ENCODE measurements around the gene FAM83E.
A peak's percentile ranks its signal among the peaks of the same experiment; 100 is the strongest.
"Not testable (repeated sequence)": the region's sequence is repeated elsewhere in the genome, so short reads cannot be mapped to it uniquely, and the experiment has no call there.

The FAM83E gene

DNA sequence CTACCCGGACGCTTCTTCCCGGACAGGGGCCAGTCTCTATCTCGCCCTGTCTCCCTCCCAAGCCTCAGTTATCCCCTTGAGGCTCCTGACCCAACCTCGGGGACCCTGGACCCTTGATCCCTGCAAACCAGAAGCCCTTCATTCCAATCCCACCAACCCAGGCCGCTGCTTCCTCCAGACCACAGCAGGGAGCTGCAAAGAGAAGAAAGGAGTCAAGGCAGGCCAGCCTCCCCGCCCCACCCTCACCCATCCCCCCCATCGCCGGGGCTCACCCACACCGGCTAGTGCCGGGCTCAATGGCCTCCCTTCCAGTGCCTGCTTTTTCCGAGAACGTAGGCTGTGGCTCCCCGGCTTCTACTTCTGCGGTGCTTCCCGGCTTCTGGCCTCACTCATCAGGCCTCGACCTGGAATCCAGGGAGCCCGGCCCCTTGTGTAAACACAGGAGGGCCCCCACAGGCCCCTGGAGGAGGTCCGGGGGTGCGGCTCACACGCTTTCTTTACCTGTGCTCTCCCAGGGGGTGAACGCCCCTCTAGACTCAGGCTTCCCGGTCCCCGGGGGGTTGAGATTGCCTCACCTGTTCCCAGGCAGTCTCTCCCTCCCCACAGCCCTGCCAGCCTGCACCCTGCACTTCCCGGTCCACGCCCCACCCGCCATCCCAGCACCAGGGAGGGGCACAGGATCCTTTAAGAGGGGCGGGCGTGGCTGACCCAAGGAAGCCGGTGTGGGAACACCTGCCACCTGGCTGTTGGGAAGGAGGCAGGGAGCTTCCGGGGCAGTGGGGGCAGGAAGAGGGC, at the start of gene FAM83E:
Gene FAM83E (minus strand): TSS at position 641 of the 795 bp plus-strand sequence. CDS start 1,704 bp downstream, outside the sequence.
- DNase-seq: no peak

DNA sequence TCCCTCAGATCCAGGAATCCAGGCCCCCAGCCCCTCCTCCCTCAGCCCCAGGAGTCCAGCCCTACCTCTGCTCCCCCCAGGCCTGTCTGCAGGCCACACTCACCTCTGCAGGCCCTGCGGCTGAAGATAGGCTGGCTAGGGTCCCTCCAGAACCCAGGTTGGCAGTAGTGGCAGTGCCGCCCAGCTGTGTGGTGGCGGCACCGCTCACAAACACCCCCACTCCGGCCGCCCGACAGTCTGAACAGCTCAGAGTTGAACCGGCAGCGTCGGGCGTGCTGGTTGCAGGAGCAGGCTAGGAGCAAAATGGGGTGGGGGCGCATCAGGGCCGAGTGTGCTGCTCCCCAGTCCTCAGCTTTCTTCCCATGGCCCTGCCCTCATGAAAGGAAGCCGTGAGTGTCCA, 49.6 kb upstream of the FAM83E start:
- DNase-seq: no peak

DNA sequence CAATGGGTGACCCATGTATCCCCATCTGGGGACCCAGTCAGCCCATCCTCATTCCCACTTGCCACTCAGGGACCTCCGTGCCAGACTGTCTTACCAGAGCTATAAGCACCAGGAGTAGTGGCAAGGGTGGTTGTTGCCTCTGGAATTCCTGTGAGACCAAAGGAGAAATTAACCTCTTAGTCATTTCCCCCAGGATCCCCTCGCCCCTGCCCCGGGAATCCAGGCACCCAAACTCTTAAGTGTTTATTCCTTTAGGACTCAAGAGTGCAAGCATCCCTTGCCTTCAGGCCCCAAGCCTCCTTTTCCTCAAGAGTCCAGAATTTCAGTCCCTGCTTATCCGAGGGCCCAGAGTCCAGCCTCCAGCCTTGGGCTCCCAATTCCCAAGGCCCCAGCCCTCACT, 48.8 kb upstream of the FAM83E start:
- no peak for DNase-seq

DNA sequence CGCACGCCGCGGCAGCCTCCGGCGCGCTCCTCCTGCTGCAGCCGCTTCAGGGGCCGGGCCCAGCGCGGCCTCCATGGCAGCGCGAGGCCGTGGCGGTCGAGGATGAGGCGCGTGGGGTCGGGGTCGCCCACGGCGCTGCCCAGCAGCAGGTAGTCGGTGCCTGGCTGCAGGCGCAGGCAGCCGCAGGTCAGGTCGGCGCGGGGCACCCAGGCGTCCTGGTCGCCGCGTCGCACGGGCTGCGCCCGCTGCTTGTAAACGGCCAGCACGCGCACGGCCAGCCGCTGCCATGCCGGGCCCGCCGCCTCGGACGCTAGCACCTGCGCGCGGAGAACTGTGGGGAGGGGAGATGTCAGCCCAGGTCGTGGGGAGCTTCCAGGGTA, 46.8 kb upstream of the FAM83E start:
- no peak for DNase-seq

DNA sequence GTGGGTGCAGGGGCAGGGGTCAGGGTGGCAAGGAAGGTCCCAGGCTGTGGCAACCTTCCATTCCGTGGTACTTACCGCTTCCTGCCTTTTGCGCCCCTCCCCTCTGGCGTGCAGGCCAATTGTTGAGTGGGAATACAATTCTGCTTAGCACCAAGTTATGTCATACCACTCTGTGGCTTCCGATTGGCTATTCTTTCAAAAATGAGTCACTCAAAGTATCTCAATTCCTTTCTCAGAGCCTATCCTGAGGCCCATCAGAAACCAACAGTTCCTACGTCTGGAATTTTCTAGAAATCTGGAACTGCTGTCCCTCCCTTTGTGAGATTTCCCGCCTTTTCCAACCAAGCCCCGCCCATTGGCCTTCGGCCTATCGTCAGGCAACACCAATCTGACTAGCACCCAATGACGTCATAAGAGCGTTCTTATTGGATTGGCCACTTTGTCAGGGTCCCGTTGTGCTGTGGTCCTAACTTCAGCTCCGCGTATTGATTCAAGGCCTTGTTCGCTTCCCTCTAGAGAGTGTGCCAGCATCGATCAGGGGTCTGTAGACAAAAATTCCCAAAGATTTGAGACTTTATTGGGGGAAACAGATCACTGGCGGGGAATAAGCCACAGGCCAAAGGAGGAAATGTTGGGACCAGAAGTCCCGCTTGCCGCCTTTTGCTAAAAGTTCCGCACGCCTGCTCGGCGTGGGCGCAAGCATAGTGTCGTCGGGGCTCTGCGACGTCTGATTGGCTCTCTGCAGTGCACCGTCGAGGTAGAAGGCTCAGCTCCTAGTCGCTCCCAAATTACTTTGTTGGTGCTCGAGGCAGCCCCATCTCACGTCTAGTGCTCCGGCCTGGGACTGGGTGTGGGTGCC, 46.2 kb upstream of the FAM83E start:
- DNase-seq: peak in 55 of 58 donors; percentile 8 to 88 (median 60)

DNA sequence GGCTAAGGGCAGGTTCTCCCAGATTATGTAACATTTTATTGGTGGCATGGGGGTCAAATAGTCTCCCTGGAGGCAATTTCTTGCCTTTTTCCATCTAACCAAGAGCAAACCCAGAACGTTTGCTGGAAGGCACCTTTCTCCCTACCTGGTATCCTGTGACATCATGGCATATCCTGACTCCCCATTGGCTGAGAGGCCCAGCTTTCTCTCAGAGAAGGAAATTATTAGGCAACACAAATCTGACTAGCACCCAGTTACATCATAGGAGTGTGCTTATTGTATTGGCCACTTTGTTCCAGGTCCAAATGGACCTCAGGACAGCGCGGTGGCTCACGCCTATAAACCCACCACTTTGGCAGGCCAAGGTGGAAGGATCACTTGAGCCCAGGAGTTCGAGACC, 44.9 kb upstream of the FAM83E start:
- peak in 14 of 58 donors; percentile 3 to 59 (median 18) for DNase-seq

DNA sequence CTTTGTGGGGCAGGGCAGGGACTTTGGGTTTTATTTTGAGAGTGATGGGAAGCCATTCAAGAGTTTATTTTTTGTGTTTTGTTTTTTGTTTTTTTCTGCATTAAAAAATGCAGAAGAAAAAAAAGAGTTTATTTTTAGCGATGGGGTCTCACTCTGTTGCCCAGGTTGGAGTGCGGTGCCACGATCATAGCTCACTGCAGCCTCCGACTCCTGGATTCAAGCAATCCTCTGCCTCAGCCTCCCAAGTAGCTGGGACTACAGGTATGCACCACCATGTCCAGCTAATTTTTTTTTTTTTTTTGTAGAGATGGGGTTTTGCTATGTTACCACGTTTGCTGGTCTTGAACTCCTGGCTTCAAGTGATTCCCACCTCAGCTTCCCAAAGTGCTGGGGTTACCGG, 43.6 kb upstream of the FAM83E start:
- no peak for DNase-seq

DNA sequence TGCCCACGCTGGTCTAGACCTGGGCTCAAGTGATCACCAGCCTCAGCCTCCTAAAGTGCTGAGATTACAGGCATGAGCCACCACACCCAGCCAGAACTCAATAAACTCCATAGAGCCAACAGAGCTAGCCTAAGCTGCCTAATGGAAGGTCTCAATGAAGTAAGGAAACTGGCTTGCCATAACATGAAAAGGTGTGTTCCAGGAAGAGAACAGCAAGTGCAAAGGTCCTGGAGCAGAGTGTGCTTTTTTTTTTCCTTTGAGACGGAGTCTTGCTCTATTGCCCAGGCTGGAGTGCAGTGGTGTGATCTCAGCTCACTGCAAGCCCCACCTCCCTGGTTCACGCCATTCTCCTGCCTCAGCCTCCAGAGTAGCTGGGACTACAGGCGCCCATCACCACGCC, 43.0 kb upstream of the FAM83E start:
- DNase-seq: not testable (repeated sequence)

DNA sequence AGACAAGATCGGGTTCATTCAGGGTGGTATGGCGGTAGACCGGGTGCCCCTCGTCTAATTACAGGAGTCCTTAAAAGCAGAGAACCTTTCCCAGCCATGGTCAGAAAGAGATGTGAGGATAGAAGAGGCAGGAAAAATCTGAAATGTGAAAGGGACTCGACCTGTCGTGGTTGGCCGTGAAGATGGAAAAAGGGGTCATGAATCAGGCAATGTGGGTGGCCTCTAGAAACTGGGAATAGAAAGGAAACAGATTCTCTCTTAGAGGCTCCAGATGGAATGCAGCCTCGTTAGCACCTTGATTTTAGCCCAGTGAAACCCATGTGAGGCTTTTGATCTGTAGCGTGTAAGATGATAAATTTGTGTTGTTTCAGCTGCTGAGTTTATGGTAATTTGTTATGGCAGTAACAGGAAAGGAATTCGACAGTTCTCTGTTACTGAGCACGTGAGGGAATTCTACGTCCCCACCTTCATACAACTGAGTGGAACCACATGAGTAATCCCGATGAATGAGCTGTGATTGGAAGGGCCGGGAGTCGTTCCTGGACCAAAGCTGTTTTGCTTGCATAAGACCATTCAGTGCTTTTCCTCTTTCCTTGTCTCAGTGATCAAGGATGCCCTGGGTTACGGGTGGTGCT, 42.1 kb upstream of the FAM83E start:
- DNase-seq: peak in 3 of 58 donors; percentile 16 to 32 (median 27)

DNA sequence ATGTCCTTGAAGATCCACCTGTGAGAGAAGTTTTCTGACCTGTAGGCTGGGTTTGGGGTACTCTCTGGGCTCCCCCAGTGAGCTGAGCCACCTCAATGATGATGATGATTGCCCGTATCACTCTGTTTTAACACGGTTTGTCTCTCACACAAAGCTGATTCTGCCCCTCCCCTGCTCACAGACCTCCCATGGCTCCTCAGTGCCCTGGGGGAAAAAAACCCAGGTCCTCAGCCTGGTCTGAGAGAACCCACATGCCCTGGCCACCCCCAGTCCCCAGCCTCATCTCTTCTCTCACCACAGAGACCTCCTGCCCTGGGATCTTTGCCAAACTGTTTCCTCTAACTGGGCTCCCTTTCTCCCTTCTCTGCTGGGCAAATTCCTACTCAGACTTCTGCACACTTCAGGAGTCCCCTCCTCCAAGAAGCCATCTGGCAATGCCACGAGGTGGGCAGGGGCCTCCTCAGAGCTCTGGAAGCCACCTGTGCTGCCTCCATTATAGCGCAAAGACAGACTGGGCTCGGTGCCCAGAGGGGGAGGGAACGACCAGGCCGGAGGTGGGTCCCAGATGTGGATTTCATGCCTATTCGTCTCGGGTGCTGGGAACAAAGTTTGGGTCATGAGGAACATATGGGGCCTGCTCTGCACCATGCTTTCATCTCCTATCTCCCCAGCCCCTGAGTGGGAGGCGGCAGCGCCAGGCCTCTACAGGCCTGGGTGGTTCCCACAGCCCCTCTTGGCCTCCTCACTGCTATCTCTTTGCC, 39.6 kb upstream of the FAM83E start:
- peak in 1 of 58 donors; percentile 18 for DNase-seq

DNA sequence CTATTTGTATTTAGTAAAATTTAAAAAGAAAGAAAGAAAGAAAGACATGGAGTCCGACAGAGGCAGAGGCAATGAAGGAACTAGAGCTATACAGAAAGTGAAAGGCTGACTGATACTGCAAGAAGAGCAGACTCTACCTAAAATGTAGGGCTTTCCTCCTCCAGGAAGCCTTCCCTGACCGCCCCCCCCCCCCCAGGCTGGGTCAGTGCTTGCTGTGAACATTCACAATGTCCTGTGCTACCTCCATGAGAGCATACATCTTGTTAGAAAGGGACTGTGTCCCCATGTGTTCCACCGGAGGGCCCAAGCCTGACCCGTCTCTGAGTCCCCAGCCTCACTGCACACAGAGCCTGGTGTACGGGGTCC, 36.8 kb upstream of the FAM83E start:
- DNase-seq: no peak

DNA sequence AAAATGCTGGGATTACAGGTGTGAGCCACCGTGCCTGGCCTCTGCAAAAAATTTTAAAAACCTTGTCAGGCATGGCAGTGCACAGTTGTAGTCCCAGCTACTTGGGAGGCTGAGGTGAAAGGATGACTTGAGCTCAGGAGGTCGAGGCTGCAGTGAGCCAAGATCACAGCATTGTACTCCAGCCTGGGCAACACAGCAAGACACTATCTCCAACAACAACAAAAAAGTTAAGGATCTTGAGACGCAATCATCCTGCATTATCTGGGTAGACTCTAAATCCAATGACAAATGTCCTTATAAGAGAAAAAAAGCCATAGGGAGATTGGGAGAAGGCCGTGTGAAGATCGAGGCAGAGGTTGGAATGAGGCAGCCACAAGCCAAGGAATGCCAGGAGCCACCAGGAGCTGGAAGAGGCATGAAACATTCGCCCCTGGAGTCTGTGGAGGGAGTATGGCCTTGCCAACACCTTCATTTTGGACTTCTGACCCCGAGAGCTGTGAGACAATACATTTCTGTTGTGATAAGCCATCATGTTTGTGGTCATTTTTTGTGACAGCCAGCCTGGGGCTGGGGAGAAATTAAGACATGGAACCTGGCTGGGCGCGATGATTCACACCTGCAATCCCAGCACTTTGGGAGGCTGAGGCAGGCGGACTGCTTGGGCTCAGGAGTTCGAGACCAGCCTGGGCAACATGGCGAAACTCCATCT, 36.3 kb upstream of the FAM83E start:
- no peak for DNase-seq

DNA sequence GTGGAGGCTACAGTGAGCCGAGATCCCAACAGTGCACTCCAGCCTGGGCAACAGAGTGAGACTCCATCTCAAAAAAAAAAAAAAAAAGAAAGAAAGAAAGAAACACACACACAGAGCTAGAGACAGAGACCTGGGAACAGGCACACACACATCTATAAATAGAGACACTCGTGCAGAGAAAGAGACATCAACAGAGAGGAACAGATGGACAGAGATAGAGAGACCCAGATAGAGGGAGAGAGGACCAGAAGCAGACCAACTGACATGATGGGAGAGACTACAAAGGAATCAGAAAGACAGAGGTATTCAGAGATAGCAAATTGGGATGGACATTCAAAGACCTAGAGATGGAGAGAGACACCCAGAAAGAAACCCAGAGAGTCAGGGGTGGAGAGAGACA, 33.3 kb upstream of the FAM83E start:
- no peak for DNase-seq

DNA sequence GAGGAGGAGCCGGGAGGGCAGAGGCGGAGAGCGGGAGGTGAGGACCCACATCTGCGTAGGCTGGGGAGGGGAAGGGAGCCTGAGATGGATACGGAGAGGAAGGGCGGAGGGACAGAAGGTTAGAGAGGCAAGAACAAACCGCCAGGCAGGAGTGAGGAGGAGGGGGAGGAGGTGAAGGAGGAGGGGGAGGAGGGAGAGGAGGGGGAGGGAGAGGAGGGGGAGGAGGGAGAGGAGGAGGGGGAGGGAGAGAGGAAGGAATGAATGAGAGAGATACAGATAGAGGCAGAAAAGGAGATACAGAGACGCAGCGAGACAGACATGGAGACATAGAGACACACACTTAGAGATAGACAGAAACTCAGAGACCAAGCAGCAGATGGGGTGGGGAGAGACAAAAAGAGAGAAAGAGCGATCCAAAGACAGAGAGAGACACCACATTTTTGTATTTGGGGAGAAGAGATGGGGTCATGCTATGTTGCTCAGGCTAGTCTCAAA, 31.9 kb upstream of the FAM83E start:
- DNase-seq: no peak

DNA sequence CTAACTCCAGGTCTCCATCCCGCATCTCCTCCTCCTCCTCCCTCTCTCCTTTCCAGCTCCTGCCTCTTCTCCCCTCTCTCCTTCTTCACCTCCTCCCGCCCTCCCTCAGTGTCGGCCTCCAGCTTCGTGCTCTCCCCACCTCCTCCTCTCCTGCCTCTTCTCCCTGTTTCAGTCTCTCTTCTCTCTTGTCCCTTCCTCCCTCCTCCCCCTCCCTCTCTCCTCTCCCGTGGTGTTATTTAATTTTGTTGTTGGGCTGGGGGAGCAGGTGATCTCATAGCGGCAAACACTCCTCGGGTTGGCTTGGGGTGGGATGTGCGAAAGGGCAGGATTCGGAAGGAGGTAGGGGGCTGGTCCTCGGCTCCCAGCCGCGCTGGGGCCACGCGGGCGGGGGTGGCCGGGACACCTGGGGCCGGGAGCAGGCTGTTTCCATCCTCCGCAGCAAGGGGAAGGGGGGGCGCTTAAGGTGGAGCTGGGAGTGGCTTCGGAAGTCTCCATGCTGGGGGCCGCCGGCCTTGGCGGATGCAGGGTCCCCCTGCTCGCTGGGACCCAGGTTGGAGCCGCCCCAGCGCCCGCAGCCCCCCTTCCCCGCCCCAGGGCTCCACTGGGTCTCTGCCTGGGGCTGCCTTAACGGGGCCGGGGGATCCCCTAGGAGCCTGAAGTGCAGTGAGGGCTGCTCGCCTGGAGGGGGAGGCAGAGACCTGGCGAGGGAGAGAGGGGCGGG, 31.3 kb upstream of the FAM83E start, which contains the start of gene CA11:
Gene CA11 (minus strand): TSS at position 187 of the 721 bp plus-strand sequence. CDS start 555 bp downstream, outside the sequence.
- DNase-seq: peak; percentile 57 to 96 (median 86)

DNA sequence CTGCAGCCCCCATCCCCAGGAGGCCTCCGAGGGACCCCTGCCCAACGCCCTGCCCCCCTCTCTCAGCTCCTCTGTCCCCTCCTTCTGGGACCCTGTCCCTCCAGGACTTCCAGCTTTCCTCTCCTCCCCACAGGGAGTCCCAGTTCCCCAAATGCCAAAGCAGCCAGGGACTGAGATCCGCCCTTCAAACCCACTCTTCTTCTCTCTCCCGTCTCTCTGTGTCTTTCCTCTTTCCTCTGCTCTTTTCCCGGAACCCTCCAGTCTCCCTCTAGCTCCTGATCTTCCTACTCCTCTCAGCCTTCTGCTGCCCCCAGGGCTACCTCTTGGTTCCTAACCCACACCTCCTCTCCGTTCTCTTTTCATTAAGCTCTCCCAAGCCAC, 30.7 kb upstream of the FAM83E start:
- peak in 2 of 58 donors; percentile 38 to 50 for DNase-seq

DNA sequence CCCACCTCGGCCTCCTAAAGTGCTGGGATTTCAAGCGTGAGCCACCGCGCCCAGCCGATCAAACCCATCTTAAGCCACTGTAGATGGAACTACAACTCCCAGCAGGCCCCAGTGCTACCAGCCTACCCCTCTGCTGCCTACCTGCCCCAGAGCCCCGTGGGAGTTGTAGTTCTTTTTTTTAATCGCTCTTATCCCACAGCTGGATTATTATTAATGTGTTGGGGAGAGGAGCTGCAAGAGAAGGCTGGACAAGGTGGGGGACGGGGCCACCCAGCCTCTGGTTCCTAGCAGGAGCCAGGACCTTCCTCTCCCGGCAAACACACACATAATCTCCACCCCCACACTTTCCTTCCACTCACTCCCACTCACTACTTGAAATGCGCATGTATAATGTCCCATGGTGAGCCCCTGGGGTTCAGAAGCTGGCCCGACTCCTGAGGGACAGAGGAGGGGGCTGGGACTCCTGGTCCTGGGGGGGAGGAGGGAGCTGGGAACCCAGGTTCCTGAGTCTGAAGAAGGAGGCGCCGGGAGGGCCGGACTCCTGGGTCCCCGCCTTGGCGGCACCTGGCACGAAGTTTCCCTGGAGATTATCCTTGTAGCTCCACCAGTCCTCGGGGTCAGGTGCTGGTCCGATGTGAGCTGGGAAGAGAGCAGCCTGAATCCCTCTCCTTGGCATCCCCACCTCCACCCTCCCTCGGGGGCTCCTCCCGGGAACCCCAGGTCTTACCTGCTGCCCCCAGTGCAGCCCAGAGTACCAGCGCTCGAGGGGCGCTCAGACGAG, 30.2 kb upstream of the FAM83E start:
- DNase-seq: peak in 56 of 58 donors; percentile 24 to 87 (median 70)

DNA sequence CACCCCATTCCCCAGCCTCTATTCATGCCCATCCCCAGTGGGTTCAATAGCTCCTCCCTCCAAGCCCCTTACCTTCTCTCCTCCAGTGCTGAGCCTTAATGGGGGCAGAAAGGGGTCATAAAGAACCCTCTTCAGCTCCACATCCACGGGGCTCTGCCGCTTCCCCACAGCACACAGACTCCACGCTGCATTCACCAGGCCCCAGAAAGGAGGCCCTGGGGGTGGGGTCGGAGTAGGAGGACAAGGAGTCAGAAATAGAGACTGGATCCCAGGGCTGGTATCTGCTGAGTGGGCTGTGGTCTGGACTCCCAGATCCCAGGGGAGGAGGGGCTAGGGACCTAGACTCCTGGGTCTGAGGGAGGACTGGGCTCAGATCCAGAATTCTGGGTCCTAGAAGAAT, 29.5 kb upstream of the FAM83E start:
- no peak for DNase-seq

DNA sequence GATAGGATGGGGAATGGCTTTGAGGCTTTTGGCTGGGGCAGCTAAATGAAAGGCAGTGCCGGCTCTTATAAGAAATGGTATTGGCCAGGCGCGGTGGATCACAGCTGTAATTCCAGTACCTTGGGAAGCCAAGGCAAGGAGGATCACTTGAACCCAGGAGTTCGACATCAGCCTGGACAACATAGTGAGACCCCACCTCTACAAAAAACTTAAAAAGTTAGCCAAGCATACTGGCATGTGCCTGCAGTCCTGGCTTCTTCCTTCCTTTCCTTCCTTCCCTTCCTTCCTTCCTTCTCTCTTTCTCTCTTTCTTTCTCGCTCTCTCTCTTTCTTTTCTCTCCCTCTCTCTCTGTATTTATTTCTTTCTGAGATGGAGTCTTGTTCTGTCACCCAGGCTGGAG, 28.0 kb upstream of the FAM83E start:
- no peak for DNase-seq
